ENCODE data around the gene FOXP4. TPM values are rescaled to one million over a fixed set of nuclear protein-coding genes. Genes with fewer than 3 reads are reported as not detected.
A peak's percentile ranks its signal among the peaks of the same experiment; 100 is the strongest.

Gene FOXP4
- total and polyA plus RNA-seq, 2 of the 13 experiments (the other 11 are each of a cell fraction or from before 2014, with no cell fraction given) = 11.0 to 12.4 TPM

DNA sequence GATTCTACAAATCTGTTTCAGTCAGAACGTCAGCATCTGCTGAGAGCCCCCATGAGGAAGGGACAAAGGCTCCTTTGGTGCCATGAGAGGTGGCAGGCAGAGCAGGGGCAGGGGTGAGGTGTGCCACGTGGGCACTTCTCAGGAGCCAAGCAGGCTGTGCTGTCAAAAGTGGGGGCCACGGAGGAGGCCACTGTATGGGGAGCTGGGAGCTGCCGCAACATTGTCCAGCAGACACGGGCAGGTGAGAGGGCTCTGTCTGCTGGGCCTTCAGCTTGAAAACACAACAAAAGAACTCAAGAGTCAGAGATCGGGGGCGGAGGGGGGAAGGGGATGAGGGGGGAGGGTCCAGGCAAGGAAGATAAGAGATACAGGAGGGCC is 21.6 kb upstream of the FOXP4 start (continued):
- TF ChIP-seq, protein P1, sequence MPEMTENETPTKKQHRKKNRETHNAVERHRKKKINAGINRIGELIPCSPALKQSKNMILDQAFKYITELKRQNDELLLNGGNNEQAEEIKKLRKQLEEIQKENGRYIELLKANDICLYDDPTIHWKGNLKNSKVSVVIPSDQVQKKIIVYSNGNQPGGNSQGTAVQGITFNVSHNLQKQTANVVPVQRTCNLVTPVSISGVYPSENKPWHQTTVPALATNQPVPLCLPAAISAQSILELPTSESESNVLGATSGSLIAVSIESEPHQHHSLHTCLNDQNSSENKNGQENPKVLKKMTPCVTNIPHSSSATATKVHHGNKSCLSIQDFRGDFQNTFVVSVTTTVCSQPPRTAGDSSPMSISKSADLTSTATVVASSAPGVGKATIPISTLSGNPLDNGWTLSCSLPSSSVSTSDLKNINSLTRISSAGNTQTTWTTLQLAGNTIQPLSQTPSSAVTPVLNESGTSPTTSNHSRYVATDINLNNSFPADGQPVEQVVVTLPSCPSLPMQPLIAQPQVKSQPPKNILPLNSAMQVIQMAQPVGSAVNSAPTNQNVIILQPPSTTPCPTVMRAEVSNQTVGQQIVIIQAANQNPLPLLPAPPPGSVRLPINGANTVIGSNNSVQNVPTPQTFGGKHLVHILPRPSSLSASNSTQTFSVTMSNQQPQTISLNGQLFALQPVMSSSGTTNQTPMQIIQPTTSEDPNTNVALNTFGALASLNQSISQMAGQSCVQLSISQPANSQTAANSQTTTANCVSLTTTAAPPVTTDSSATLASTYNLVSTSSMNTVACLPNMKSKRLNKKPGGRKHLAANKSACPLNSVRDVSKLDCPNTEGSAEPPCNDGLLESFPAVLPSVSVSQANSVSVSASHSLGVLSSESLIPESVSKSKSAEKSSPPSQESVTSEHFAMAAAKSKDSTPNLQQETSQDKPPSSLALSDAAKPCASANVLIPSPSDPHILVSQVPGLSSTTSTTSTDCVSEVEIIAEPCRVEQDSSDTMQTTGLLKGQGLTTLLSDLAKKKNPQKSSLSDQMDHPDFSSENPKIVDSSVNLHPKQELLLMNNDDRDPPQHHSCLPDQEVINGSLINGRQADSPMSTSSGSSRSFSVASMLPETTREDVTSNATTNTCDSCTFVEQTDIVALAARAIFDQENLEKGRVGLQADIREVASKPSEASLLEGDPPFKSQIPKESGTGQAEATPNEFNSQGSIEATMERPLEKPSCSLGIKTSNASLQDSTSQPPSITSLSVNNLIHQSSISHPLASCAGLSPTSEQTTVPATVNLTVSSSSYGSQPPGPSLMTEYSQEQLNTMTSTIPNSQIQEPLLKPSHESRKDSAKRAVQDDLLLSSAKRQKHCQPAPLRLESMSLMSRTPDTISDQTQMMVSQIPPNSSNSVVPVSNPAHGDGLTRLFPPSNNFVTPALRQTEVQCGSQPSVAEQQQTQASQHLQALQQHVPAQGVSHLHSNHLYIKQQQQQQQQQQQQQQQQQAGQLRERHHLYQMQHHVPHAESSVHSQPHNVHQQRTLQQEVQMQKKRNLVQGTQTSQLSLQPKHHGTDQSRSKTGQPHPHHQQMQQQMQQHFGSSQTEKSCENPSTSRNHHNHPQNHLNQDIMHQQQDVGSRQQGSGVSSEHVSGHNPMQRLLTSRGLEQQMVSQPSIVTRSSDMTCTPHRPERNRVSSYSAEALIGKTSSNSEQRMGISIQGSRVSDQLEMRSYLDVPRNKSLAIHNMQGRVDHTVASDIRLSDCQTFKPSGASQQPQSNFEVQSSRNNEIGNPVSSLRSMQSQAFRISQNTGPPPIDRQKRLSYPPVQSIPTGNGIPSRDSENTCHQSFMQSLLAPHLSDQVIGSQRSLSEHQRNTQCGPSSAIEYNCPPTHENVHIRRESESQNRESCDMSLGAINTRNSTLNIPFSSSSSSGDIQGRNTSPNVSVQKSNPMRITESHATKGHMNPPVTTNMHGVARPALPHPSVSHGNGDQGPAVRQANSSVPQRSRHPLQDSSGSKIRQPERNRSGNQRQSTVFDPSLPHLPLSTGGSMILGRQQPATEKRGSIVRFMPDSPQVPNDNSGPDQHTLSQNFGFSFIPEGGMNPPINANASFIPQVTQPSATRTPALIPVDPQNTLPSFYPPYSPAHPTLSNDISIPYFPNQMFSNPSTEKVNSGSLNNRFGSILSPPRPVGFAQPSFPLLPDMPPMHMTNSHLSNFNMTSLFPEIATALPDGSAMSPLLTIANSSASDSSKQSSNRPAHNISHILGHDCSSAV (CRISPR knock-in tag; IDR thresholded peaks at IDR 0.05; ENCODE audit: borderline replicate concordance) = no peak
- TF ChIP-seq, protein P2, sequence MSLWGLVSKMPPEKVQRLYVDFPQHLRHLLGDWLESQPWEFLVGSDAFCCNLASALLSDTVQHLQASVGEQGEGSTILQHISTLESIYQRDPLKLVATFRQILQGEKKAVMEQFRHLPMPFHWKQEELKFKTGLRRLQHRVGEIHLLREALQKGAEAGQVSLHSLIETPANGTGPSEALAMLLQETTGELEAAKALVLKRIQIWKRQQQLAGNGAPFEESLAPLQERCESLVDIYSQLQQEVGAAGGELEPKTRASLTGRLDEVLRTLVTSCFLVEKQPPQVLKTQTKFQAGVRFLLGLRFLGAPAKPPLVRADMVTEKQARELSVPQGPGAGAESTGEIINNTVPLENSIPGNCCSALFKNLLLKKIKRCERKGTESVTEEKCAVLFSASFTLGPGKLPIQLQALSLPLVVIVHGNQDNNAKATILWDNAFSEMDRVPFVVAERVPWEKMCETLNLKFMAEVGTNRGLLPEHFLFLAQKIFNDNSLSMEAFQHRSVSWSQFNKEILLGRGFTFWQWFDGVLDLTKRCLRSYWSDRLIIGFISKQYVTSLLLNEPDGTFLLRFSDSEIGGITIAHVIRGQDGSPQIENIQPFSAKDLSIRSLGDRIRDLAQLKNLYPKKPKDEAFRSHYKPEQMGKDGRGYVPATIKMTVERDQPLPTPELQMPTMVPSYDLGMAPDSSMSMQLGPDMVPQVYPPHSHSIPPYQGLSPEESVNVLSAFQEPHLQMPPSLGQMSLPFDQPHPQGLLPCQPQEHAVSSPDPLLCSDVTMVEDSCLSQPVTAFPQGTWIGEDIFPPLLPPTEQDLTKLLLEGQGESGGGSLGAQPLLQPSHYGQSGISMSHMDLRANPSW (CRISPR knock-in tag; IDR thresholded peaks at IDR 0.05; ENCODE audit: borderline replicate concordance) = no peak
- peak; percentile 82; the same call in 1 of the 2 replicates for TF ChIP-seq ZNF546 (CRISPR knock-in tag; conservative IDR thresholded peaks at IDR 0.05)
- no peak for TF ChIP-seq ZMAT3 (CRISPR knock-in tag; conservative IDR thresholded peaks at IDR 0.05)
- TF ChIP-seq E2F1 (CRISPR knock-in tag; IDR thresholded peaks at IDR 0.05) = no peak
- no peak for TF ChIP-seq ZNF792 (CRISPR knock-in tag; IDR thresholded peaks at IDR 0.05)
- no peak for TF ChIP-seq SNAPC2 (CRISPR knock-in tag; IDR thresholded peaks at IDR 0.05)
- no peak for TF ChIP-seq NR0B2 (CRISPR knock-in tag; IDR thresholded peaks at IDR 0.05)
- 0 out of 2 replicates have a peak, but pooled peaks have one; percentile 49 for TF ChIP-seq ZNF839 (CRISPR knock-in tag; IDR thresholded peaks at IDR 0.05; ENCODE audit: borderline replicate concordance)
- TF ChIP-seq RBAK (CRISPR knock-in tag; IDR thresholded peaks at IDR 0.05) = no peak
- TF ChIP-seq ZNF567 (CRISPR knock-in tag; IDR thresholded peaks at IDR 0.05; ENCODE audit: borderline replicate concordance) = peak; percentile 67; the same call in 1 of the 2 replicates
- TF ChIP-seq YY1 (IDR thresholded peaks at IDR 0.05; ENCODE audit: insufficient read depth, insufficient replicate concordance, low read depth, low read length) = no peak
- TF ChIP-seq ZNF530 (CRISPR knock-in tag; IDR thresholded peaks at IDR 0.05; ENCODE audit: low read depth) = no peak
- no peak for TF ChIP-seq ATF5 (CRISPR knock-in tag; IDR thresholded peaks at IDR 0.05; ENCODE audit: low read depth)
- TF ChIP-seq RBFOX2 (IDR thresholded peaks at IDR 0.05; ENCODE audit: low read depth, low read length) = peak; percentile 64
- peak; percentile 67 for TF ChIP-seq SOX5 (CRISPR knock-in tag; IDR thresholded peaks at IDR 0.05; ENCODE audit: borderline replicate concordance)

Data from HepG2 (cell line).